GM21390 (cell line): Measurements from ENCODE around the gene AIG1.
"Not testable (repeated sequence)": the region's sequence is repeated elsewhere in the genome, so short reads cannot be mapped to it uniquely, and the experiment has no call there.

ENCODE experiments used
- ATAC-seq: cut with Tn5 transposase; IDR thresholded peaks from one replicate; pipeline ENCODE4 v1.9.1; 2021; ENCODE audit not compliant: unreplicated experiment

Gene AIG1

GRCh38 chr6:143055891-143056290 is 4.8 kb upstream of the AIG1 start:
- no peak for ATAC-seq

GRCh38 chr6:143058987-143059386 is 1.7 kb upstream of the AIG1 start:
- ATAC-seq: no peak

GRCh38 chr6:143059663-143060353 is 881 bp upstream of the AIG1 start:
- ATAC-seq: no peak

- peak; percentile 67 for ATAC-seq
Measured at GRCh38 chr6:143060354-143060805, 309 bp upstream of the AIG1 start.

- no peak for ATAC-seq
Measured at GRCh38 chr6:143061597-143062385, 1.1 kb downstream of the AIG1 start.

GRCh38 chr6:143062551-143062950 is 1.9 kb downstream of the AIG1 start:
- no peak for ATAC-seq

GRCh38 chr6:143063631-143064030 is 2.9 kb downstream of the AIG1 start:
- ATAC-seq: no peak

GRCh38 chr6:143064271-143064670 is 3.6 kb downstream of the AIG1 start:
- ATAC-seq: no peak

- no peak for ATAC-seq
Measured at GRCh38 chr6:143064951-143065683, 4.4 kb downstream of the AIG1 start.

- no peak for ATAC-seq
Measured at GRCh38 chr6:143068001-143068400, 7.3 kb downstream of the AIG1 start.

GRCh38 chr6:143074101-143074500 is 13.4 kb downstream of the AIG1 start:
- ATAC-seq: no peak

- ATAC-seq: no peak
Measured at GRCh38 chr6:143074670-143075318, 14.1 kb downstream of the AIG1 start.

- ATAC-seq: no peak
Measured at GRCh38 chr6:143078468-143079324, 18.0 kb downstream of the AIG1 start.

- ATAC-seq: no peak
Measured at GRCh38 chr6:143079325-143079640, 18.6 kb downstream of the AIG1 start.

GRCh38 chr6:143082274-143082673 is 21.6 kb downstream of the AIG1 start:
- ATAC-seq: not testable (repeated sequence)

GRCh38 chr6:143084019-143084418 is 23.3 kb downstream of the AIG1 start:
- not testable (repeated sequence) for ATAC-seq

- ATAC-seq: not testable (repeated sequence)
Measured at GRCh38 chr6:143087335-143087734, 26.6 kb downstream of the AIG1 start.

- ATAC-seq: no peak
Measured at GRCh38 chr6:143087856-143088255, 27.2 kb downstream of the AIG1 start.

- no peak for ATAC-seq
Measured at GRCh38 chr6:143090314-143091044, 29.8 kb downstream of the AIG1 start.

- ATAC-seq: no peak
Measured at GRCh38 chr6:143092768-143093167, 32.1 kb downstream of the AIG1 start.
